Lung (tissue), 12 donors: ENCODE data around the gene SLC25A17. TPM values are rescaled to one million over a fixed set of nuclear protein-coding genes. Genes with fewer than 3 reads are reported as not detected.

ENCODE experiments used
- ATAC-seq: fragments of 200-7000 bp; cut with Tn5 transposase; one replicate; pipeline ENCODE4 v1.9.1; 2020; ENCODE audit warnings: moderate number of reproducible peaks; ENCODE audit not compliant: insufficient read depth, low FRiP score
- DNase-seq, 3 donors: peaks; one replicate each; pipeline ENCODE4 v3.0.0-alpha.2; 2013 to 2017
- H3K27ac ChIP-seq, 2 donors: one replicate each; pipeline ENCODE4 v1.5.1; 2013; ENCODE audit warnings: mild to moderate bottlenecking in 2 of 2, moderate library complexity in 2 of 2, control low read depth in 1 of 2, inconsistent platforms in 1 of 2, low read depth in 1 of 2, low read length in 1 of 2
- H3K27me3 ChIP-seq, 3 donors: one replicate each; pipeline ENCODE4 v1.5.1; 2013; ENCODE audit warnings: low read length in 2 of 3; ENCODE audit not compliant: control insufficient read depth in 3 of 3, insufficient read depth in 3 of 3
- H3K36me3 ChIP-seq, 4 donors: one replicate each; pipeline ENCODE4 v1.5.1; 2013; ENCODE audit warnings: low read length in 4 of 4, mild to moderate bottlenecking in 1 of 4, moderate library complexity in 1 of 4; ENCODE audit not compliant: control insufficient read depth in 4 of 4, insufficient read depth in 4 of 4
- H3K4me1 ChIP-seq, 5 donors: one replicate each; pipeline ENCODE4 v1.5.1; 2013; ENCODE audit warnings: low read length in 5 of 5, mild to moderate bottlenecking in 2 of 5, moderate library complexity in 1 of 5; ENCODE audit not compliant: control insufficient read depth in 5 of 5, insufficient read depth in 5 of 5
- H3K4me3 ChIP-seq: one replicate; pipeline ENCODE4 v1.5.1; 2013; ENCODE audit warnings: mild to moderate bottlenecking, control low read depth, moderate library complexity
- H3K9ac ChIP-seq, 2 donors: one replicate each; pipeline ENCODE4 v1.5.1; 2013; ENCODE audit warnings: low read length in 2 of 2, control low read depth in 1 of 2; ENCODE audit not compliant: insufficient read depth in 1 of 2
- H3K9me3 ChIP-seq, 4 donors: one replicate each; pipeline ENCODE4 v1.5.1; 2013; ENCODE audit warnings: low read length in 3 of 4, mild to moderate bottlenecking in 1 of 4, moderate library complexity in 1 of 4; ENCODE audit not compliant: control insufficient read depth in 4 of 4, insufficient read depth in 3 of 4
- CTCF ChIP-seq: IDR thresholded peaks from 2 replicates; pipeline ENCODE4 v1.5.1; 2012; ENCODE audit warnings: mild to moderate bottlenecking; ENCODE audit errors: control extremely low read depth, extremely low read depth
- WGBS, 2 donors: extraction: QIAGEN DNeasy Blood & Tissue Kit; methylation state at CpG; one replicate each; pipeline ENCODE4 v1.1.7; 2013; 5-methylcytosine and 5-hydroxymethylcytosine counted together
- polyA plus RNA-seq, 2 donors: library from polyadenylated mRNA; stranded (reverse); fragments of 200-250 nt; gene quantifications; one replicate each; pipeline ENCODE4 v1.2.1, GENCODE V29; 2013
- total RNA-seq, 2 donors: library from RNA; depleted of rRNA in 1 of 2; stranded (reverse); fragments of >200 nt in 1 of 2; gene quantifications; one replicate each; pipeline ENCODE4 v1.2.1, GENCODE V29; 2014 to 2021
- donor health status: control.
- donor health status: control.
- donor health status: Bipolar disorder and iron deficiency.
- donor health status: healthy.
- donor health status: DM: yes; HTN: yes; CAD: no.

The SLC25A17 gene
- total and polyA plus RNA-seq, 4 donors, result 13.7 to 17.4 (median 15.5) TPM

- H3K27me3 ChIP-seq, result no peaks in the 10 kb centered on the region
- no peak for TF ChIP-seq CTCF
- H3K4me3 ChIP-seq, result no peak overlapping the region
- no peaks in the 10 kb centered on the region for H3K4me1 ChIP-seq
- WGBS, 2 donors, result 92 to 95% methylated on average over 3 of the region's 3 CpGs
- DNase-seq, result no peak
- ATAC-seq, result no peak
- H3K9ac ChIP-seq, result no peak overlapping the region
- H3K36me3 ChIP-seq, result no peaks in the 10 kb centered on the region
- H3K9me3 ChIP-seq, result peaks cover 0 to 2% (median 0%) of the 10 kb centered on the region in 4 donors
- H3K27ac ChIP-seq, result no peak overlapping the region
Measured at GRCh38 chr22:40757071-40757470, 62.1 kb downstream of the SLC25A17 start.

- 96 to 97% methylated on average over 11 of the region's 11 CpGs for WGBS, 2 donors
- Histone ChIP-seq H3K9me3 (peaks cover 0 to 8% (median 1%) of the 10 kb centered on the region in 4 donors), H3K9ac (no peak overlapping the region), H3K36me3 (no peaks in the 10 kb centered on the region), H3K27ac (no peak overlapping the region), H3K4me3 (no peak overlapping the region), H3K27me3 (no peaks in the 10 kb centered on the region), H3K4me1 (no peaks in the 10 kb centered on the region)
- no peak for ATAC-seq
- no peak for DNase-seq
- no peak for TF ChIP-seq CTCF
Measured at GRCh38 chr22:40753114-40753513, 66.0 kb downstream of the SLC25A17 start.

- no peak for ATAC-seq
- H3K9me3 ChIP-seq, result peaks cover 0 to 8% (median 2%) of the 10 kb centered on the region in 4 donors
Measured at GRCh38 chr22:40751250-40751649, 67.9 kb downstream of the SLC25A17 start.

More at GRCh38 chr22:40751250-40751649, 67.9 kb downstream of the SLC25A17 start:
- H3K4me1 ChIP-seq, result peaks cover 0 to 1% (median 0%) of the 10 kb centered on the region in 5 donors
- TF ChIP-seq CTCF, result no peak
- no peak overlapping the region for H3K4me3 ChIP-seq
- H3K36me3 ChIP-seq, result no peaks in the 10 kb centered on the region
- no peak overlapping the region for H3K9ac ChIP-seq
- WGBS, 2 donors, result 84 to 89% methylated on average over 3 of the region's 3 CpGs
- no peak for DNase-seq
- no peak overlapping the region for H3K27ac ChIP-seq
- H3K27me3 ChIP-seq, result no peaks in the 10 kb centered on the region
